Keratinocyte (primary cell): ENCODE data around the gene TPD52L2.

Experiments
- EZH2 ChIP-seq: IDR thresholded peaks from one replicate; pipeline ENCODE4 v1.6.1; 2012; ENCODE audit warnings: inconsistent platforms, mild to moderate bottlenecking, low read length, moderate library complexity
- TF ChIP-seq, protein P1 (sequence below), 3 experiments: IDR thresholded peaks in 1 of 3; conservative IDR thresholded peaks in 1 of 3; optimal IDR thresholded peaks in 1 of 3; 2 replicates in 2 of 3; 3 replicates in 1 of 3; pipeline versions ENCODE3 to v1.5.1; 2011; ENCODE audit warnings: low read length in 3 of 3, mild to moderate bottlenecking in 3 of 3, moderate library complexity in 2 of 3, control low read depth in 1 of 3, inconsistent platforms in 1 of 3; ENCODE audit not compliant: insufficient read depth in 2 of 3; ENCODE audit errors: extremely low read depth in 1 of 3

DNA sequence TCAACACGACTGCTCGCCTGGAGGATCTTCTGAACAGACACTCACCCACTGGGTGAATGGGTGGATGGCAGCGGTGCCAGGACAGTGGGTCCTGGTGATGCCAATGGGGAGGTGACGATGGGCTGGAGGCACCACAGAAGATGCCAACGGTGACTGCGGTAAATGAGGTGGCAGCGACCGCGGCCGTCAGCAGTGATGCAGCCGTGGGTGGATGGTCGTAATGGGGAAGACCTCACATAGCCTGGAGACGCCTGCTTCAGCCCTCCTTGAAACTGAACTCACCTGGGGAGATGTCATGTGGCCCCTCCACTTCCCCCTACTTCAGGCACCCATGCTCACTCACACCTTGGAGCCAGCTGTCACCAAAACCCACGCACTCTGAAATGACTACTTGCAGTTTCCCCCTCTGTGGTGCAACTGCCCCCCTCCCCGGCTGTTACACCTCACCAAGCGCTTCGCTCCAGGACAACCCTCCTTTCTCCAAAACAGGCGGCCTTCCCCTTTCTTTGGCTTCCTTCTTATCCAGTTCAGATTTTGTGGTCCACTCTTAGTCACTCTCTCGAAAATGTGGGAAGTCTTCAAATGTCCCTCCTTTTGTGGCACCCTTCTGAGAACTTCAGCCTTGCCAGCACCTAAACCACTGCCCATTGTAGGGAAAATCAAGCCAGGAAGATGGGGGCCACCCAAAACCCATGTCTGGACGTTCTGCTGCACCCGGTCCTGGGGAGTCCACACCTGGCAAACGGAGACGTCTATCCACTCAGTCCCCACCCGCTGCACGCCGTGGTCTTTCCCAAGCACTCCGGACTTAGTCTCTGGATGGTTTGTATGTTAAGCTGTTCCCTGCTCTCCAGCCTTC is 14.2 kb upstream of the TPD52L2 start:
- TF ChIP-seq, protein P1, sequence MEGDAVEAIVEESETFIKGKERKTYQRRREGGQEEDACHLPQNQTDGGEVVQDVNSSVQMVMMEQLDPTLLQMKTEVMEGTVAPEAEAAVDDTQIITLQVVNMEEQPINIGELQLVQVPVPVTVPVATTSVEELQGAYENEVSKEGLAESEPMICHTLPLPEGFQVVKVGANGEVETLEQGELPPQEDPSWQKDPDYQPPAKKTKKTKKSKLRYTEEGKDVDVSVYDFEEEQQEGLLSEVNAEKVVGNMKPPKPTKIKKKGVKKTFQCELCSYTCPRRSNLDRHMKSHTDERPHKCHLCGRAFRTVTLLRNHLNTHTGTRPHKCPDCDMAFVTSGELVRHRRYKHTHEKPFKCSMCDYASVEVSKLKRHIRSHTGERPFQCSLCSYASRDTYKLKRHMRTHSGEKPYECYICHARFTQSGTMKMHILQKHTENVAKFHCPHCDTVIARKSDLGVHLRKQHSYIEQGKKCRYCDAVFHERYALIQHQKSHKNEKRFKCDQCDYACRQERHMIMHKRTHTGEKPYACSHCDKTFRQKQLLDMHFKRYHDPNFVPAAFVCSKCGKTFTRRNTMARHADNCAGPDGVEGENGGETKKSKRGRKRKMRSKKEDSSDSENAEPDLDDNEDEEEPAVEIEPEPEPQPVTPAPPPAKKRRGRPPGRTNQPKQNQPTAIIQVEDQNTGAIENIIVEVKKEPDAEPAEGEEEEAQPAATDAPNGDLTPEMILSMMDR (optimal IDR thresholded peaks at IDR 0.05 in 1 of 3, IDR thresholded peaks at IDR 0.05 in 1 of 3, conservative IDR thresholded peaks at IDR 0.05 in 1 of 3; ENCODE audit: extremely low read depth in 1 of 3, insufficient read depth in 2 of 3, low read length in 3 of 3), result no peak
- no peak for TF ChIP-seq EZH2
